ELR (cell line): Measurements from ENCODE around the gene ITGB7.

Experiments used
- DNase-seq: peaks from one replicate; pipeline ENCODE4 v3.0.0-alpha.2; 2015; ENCODE audit warnings: low read depth

ITGB7 gene

DNA sequence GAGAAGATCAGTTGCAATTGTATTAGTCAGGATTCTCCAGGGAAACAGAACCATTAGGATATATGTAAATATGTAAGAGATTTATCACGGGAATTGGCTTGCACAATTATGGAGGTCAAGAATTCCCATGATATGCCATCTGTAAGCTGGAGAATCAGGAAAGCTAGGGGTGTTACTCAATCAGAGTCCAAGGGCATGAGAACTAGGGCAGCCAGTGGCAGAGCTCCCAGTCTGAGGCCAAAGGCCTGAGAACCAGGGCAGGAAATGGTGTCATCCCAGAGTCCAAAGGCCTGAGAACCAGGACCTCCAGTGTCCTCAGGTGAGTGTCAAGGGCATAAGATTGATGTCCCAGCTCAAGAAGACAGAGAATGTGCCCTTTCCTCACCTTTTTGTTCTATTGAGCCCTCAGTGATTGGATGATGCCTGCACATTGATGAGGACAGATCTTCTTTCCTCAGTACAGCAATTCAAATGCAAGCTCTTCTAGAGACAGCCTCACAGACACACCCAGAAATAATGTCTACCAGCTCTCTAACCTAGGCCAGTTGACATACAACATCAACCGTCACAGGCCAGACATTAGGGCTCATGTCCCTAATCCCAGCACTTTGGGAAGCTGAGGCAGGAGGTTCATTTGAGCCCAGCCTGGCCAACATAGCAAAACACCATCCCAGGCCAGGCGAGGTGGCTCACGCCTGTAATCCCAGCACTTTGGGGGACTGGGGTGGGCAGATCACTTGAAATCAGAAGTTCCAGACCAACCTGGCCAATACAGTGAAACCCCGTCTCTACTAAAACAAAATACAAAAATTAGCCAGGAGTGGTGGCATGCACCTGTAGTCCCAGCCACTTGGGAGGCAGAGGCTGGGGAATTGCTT, 61.4 kb downstream of the ITGB7 start:
- DNase-seq, result peak; percentile 36

DNA sequence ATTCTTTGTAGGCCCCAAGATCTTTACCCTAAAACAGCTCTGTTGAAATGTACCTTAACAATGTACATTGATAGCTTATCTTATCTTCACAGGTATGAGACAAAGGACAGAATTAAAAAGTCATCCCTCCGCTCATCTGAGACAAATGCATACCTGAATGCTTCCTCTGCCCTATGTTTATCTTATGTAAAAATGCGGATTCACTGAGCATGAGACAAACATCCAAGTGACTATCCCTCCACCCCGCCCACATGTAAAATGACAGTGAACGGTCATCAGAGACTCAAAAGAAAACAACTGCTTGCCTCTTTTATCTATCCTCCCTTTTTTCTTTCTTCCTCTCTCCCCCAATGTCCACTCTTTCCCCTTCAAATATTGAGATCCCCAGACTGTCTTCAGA, 63.7 kb downstream of the ITGB7 start:
- no peak for DNase-seq
